HFFc6 (cell line): ENCODE measurements around the gene DMXL1. TPM values are rescaled to one million over a fixed set of nuclear protein-coding genes. Genes with fewer than 3 reads are reported as not detected.

ENCODE experiments used
- DNase-seq: peaks from one replicate; pipeline ENCODE4 v3.0.0-alpha.2; 2018
- H3K27ac Mint-ChIP-seq: 2 replicates; pipeline ENCODE4 v1.8.0; 2020; ENCODE audit warnings: mild to moderate bottlenecking, mixed read lengths
- H3K27me3 Mint-ChIP-seq: 2 replicates; pipeline ENCODE4 v1.8.0; 2021; ENCODE audit warnings: mild to moderate bottlenecking, moderate library complexity, mixed read lengths; ENCODE audit not compliant: insufficient read depth
- H3K36me3 Mint-ChIP-seq: 2 replicates; pipeline ENCODE4 v1.8.0; 2021; ENCODE audit warnings: low read depth, mixed read lengths
- H3K4me1 Mint-ChIP-seq: 2 replicates; pipeline ENCODE4 v1.8.0; 2020; ENCODE audit warnings: low read depth, mixed read lengths
- H3K4me3 Mint-ChIP-seq: 2 replicates; pipeline ENCODE4 v1.8.0; 2020; ENCODE audit warnings: mild to moderate bottlenecking, moderate library complexity, mixed read lengths
- H3K9me3 Mint-ChIP-seq: 2 replicates; pipeline ENCODE4 v1.8.0; 2020; ENCODE audit warnings: mild to moderate bottlenecking, mixed read lengths
- CTCF ChIP-seq: fragments of 200-600 bp; sonication (generic); IDR thresholded peaks from 2 replicates; pipeline ENCODE4 v1.5.0; 2021; ENCODE audit warnings: antibody characterized with exemption, mild to moderate bottlenecking
- long read RNA-seq: library from polyadenylated mRNA; unstranded; transcript quantifications from one replicate; pipeline ENCODE4 v2.0.0, GENCODE V29; 2019
- total RNA-seq, 6 experiments: library from RNA; stranded (reverse); fragmentation: NEBNext Ultra II Directional; extraction: Animal tissue kit (Norgen Biotek cat#: 25700); gene quantifications; 2 replicates in 1 of 6; 3 replicates in 5 of 6; pipeline ENCODE4 v1.2.3, GENCODE V29; 2021

The DMXL1 gene
- 10 to 100 TPM; 19.8 to 23.1 (median 21.5) TPM for total RNA-seq
- long read RNA-seq, partial matches to known transcripts, result 7 of 8 reads
- long read RNA-seq, other reads (novel, unspliced or antisense), result 1 of 8 reads

- peaks cover 40% of the 10 kb centered on the region for H3K4me1 Mint-ChIP-seq
- peak within 1 kb of the TSS; percentile 92 for H3K4me3 Mint-ChIP-seq
- no peaks in the 10 kb centered on the region for H3K9me3 Mint-ChIP-seq
- H3K27me3 Mint-ChIP-seq, result peaks cover 5% of the 10 kb centered on the region
- peak within 1 kb of the TSS; percentile 96 for H3K27ac Mint-ChIP-seq
- no peak for TF ChIP-seq CTCF
- peak; percentile 100 for DNase-seq
- H3K36me3 Mint-ChIP-seq, result peaks cover 6% of the 10 kb centered on the region; the same call in 1 of the 2 replicates
Observed at GRCh38 chr5:119070828-119071560, at the start of gene DMXL1. Gene DMXL1, plus strand, starts transcription at chr5:119071087. Its CDS starts 483 bp downstream, at chr5:119071570.

GRCh38 chr5:119021149-119021732 lies 49.6 kb upstream of the DMXL1 start:
- Mint-ChIP-seq H3K27me3 (peaks cover 1% of the 10 kb centered on the region; the same call in 1 of the 2 replicates), H3K9me3 (no peaks in the 10 kb centered on the region), H3K27ac (no peak overlapping the region), H3K4me3 (no peak overlapping the region), H3K4me1 (peaks cover 14% of the 10 kb centered on the region), H3K36me3 (no peaks in the 10 kb centered on the region; the same call in 1 of the 2 replicates)
- TF ChIP-seq CTCF, result no peak
- no peak for DNase-seq

- peak; percentile 20 for DNase-seq
- Mint-ChIP-seq H3K36me3 (no peaks in the 10 kb centered on the region; the same call in 1 of the 2 replicates), H3K4me1 (peaks cover 14% of the 10 kb centered on the region), H3K27ac (no peak overlapping the region), H3K4me3 (no peak overlapping the region), H3K9me3 (no peaks in the 10 kb centered on the region), H3K27me3 (peaks cover 1% of the 10 kb centered on the region; the same call in 1 of the 2 replicates)
- TF ChIP-seq CTCF, result peak; percentile 78
Observed at GRCh38 chr5:119022017-119022745, 48.7 kb upstream of the DMXL1 start.

GRCh38 chr5:119022773-119023172 lies 48.1 kb upstream of the DMXL1 start:
- H3K4me1 Mint-ChIP-seq, result peaks cover 9% of the 10 kb centered on the region

More at GRCh38 chr5:119022773-119023172, 48.1 kb upstream of the DMXL1 start:
- Mint-ChIP-seq H3K27me3 (peaks cover 1% of the 10 kb centered on the region; the same call in 1 of the 2 replicates), H3K9me3 (no peaks in the 10 kb centered on the region), H3K27ac (no peak overlapping the region), H3K4me3 (no peak overlapping the region), H3K36me3 (no peaks in the 10 kb centered on the region; the same call in 1 of the 2 replicates)
- DNase-seq, result no peak
- no peak for TF ChIP-seq CTCF
